D721Med (cell line): Measurements from ENCODE around the gene ACTN4.

Experiments
- DNase-seq: peaks from one replicate; pipeline ENCODE4 v3.0.0; 2011; ENCODE audit warnings: low spot score; ENCODE audit not compliant: insufficient read length
- FAIRE-seq: peaks from 2 replicates; lab custom pipeline; 2011; peaks lifted over from hg19 to GRCh38; lab: Jason Lieb, UNC
- TF ChIP-seq, protein P1 (sequence below): IDR thresholded peaks from 2 replicates; pipeline ENCODE4 v1.5.1; 2012; ENCODE audit warnings: mild to moderate bottlenecking, control low read depth; ENCODE audit not compliant: insufficient read depth; ENCODE audit errors: missing control alignments

Gene ACTN4

DNA sequence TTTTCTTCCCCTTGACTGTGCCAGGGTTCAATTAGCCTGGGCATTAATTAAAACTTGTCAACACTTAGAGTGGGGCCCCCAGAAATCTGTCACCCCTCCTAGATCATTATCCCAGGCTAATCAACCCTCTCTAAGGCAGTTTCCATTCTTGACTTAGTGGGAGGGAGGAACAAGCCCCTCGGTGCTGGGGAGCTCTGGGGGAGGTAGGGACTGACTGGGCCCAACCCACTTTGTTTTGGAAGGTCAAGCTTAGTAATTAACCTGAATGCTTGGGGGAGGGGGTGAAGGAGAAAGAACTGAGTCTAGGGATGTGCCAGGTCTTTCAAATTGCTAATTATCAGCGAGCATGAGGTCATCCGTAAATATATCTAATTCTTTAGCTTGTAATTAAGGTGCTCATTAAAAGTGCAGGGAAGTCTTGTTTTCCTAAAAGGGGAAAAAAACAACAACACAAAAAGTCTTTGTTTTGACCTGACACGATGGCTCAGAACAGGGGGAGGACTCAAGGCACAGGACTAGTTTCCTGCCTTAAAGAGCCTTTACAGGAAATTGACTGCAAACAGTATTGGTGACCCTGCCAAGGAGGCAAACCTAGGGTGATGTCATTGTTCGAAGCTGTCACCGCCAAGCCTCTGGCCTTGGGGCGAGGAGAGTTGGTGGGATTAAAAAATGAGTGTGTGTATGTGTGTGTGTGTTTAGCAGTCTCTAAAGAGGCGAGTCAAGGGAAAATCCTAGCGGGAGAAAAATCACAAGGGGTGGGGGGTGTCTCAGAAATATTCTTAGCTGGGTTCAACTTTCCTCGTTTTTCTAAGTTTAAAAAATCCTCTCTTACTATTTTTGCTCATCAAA lies 19.4 kb downstream of the ACTN4 start:
- no peak for FAIRE-seq
- TF ChIP-seq, protein P1, sequence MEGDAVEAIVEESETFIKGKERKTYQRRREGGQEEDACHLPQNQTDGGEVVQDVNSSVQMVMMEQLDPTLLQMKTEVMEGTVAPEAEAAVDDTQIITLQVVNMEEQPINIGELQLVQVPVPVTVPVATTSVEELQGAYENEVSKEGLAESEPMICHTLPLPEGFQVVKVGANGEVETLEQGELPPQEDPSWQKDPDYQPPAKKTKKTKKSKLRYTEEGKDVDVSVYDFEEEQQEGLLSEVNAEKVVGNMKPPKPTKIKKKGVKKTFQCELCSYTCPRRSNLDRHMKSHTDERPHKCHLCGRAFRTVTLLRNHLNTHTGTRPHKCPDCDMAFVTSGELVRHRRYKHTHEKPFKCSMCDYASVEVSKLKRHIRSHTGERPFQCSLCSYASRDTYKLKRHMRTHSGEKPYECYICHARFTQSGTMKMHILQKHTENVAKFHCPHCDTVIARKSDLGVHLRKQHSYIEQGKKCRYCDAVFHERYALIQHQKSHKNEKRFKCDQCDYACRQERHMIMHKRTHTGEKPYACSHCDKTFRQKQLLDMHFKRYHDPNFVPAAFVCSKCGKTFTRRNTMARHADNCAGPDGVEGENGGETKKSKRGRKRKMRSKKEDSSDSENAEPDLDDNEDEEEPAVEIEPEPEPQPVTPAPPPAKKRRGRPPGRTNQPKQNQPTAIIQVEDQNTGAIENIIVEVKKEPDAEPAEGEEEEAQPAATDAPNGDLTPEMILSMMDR = no peak
- no peak for DNase-seq

DNA sequence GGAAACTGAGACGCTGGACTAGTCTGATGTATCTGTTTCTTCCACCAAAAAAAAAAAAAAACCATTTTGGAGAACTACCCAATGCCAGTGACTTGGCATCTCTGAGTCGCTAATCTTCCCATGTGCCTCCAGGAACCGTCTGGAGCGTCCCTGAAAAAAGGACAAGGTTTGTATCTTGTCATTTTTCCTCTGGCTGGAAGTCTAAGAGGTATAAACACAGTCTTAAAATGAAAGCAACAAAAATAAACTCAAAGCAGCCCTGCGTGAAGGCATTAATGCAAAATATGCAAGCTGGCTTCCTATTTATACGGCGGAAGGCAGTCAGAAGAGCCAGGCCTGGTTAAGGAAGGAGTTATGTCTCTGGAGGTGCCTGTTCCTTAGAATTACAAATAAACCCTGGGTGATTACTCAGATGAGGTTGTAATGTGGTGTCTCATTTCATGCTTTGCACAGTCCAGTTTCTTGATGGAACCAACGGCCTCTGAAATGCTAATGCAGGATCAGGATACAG lies 20.3 kb downstream of the ACTN4 start:
- TF ChIP-seq, protein P1 = no peak
- DNase-seq (no peak), FAIRE-seq (no peak)

DNA sequence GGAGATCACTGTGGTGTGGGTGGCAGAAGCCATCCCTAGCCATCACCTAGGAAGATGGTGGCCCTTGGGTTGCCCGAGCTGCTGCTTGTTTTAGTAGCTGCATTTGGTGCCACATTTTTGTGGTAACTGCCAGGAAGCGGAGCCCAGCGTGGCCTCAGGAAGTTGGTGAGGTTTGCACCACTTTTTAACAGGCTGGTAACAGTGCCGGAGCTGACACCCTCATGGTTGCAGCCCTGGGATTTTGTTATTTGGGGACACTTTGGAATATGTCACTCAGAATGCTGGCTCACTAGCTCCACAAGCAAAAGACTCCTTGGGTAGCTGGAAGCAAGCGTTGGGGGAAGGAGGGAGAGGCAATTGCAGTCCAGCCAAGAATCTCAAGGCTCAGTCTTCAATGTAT lies 22.1 kb downstream of the ACTN4 start:
- no peak for FAIRE-seq
- TF ChIP-seq, protein P1 = no peak
- DNase-seq = no peak

DNA sequence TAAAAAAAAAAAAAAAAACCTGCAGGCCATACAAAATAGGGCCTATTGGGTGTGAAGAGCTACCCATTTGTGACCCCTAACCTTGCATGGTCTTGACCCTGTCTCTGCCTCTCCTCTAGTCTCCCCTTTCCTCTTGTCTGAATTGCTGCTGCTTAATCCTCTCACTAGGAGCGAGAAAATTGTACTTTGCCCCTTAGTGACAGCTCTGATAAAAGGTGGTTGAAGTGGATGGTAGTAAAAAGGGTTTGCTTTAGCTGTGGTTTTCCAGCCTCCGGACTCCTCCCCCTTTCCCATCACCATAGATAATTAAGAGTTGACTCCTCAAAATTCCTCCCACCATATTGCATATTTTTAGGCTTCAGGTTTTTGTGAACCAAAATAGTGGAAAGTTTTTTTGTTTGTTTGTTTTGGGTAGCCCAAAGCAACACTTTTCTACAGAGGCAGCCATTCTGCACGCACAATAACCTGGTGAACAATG lies 23.5 kb downstream of the ACTN4 start:
- DNase-seq = no peak
- no peak for FAIRE-seq
- TF ChIP-seq, protein P1 = no peak

DNA sequence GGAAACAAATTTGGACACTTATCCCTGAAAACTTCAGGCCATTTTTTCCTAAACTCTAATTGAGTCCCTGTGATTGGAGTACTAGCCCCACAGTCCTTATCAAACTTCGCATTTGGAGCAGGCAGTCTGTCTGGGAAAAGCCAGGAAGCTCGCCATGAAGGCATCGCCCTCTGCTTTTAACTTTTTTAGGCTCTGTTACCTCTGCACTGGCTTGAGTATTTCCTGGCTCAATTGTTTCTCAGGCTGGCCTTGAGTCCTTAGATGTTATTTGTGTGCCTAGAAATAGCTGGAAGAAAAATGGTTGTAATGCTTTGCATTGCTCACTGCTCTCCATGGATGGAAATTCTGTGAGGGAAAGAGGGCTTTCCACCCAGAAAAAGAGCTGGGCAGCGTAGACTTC lies 24.2 kb downstream of the ACTN4 start:
- TF ChIP-seq, protein P1 = no peak
- DNase-seq = no peak
- FAIRE-seq = no peak

DNA sequence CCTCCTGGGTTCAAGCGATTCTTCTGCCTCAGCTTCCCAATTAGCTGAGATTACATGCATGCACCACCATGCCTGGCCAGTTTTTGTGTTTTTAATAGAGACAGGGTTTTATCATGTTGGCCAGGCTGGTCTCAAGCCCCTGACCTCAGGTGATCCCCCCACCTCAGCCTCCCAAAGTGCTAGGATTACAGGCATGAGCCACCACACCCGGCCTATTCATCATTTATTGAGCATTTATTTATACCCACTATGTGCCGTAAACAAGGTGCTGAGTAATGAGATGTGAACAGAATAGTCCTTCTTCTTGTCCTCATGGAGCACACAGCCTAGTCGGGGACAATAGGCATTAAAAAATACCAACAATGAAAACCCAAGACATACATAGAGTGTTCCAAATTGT lies 25.6 kb downstream of the ACTN4 start:
- FAIRE-seq (no peak), DNase-seq (no peak)
- TF ChIP-seq, protein P1 = no peak
